SU-DHL-6 (cell line): Measurements from ENCODE around the gene KLF13.
"Not testable (repeated sequence)": the region's sequence is repeated elsewhere in the genome, so short reads cannot be mapped to it uniquely, and the experiment has no call there.

Experiments used
- H2AFZ ChIP-seq: fragments of 200-600 bp; sonication (generic); 2 replicates; pipeline ENCODE4 v1.6.1; 2014; ENCODE audit warnings: low read depth, mild to moderate bottlenecking, moderate library complexity, mixed read lengths, antibody characterized with exemption, low read length; ENCODE audit not compliant: severe bottlenecking
- H3F3A ChIP-seq: fragments of 200-600 bp; shearing (Covaris generic); 2 replicates; pipeline ENCODE4 v1.6.0; 2016; ENCODE audit warnings: antibody characterized with exemption, mild to moderate bottlenecking; ENCODE audit not compliant: insufficient read depth
- H3K27ac ChIP-seq: fragments of 200-600 bp; sonication (generic); 2 replicates; pipeline ENCODE4 v1.5.1; 2016; ENCODE audit warnings: low read depth, mild to moderate bottlenecking, low read length, moderate library complexity, mixed read lengths
- H3K27me3 ChIP-seq: fragments of 200-600 bp; sonication (generic), shearing (Covaris generic); 2 replicates; pipeline ENCODE4 v1.6.0; 2014; ENCODE audit warnings: mild to moderate bottlenecking, low read length
- H3K36me3 ChIP-seq: fragments of 200-600 bp; sonication (generic); 2 replicates; pipeline ENCODE4 v1.6.1; 2014; ENCODE audit warnings: mild to moderate bottlenecking, low read length, mixed read lengths
- H3K4me2 ChIP-seq: fragments of 300-600, 200-600 bp; shearing (Covaris generic), sonication (generic); 2 replicates; pipeline ENCODE4 v1.6.0; 2014; ENCODE audit warnings: low read length, low read depth, mild to moderate bottlenecking; ENCODE audit not compliant: poor library complexity, severe bottlenecking
- H3K4me3 ChIP-seq: fragments of 200-600 bp; sonication (generic); 2 replicates; pipeline ENCODE4 v1.5.1; 2014; ENCODE audit warnings: antibody characterized with exemption, low read length, mild to moderate bottlenecking, mixed read lengths; ENCODE audit not compliant: insufficient read depth, poor library complexity, severe bottlenecking
- H3K79me2 ChIP-seq: fragments of 200-600 bp; sonication (generic); 2 replicates; pipeline ENCODE4 v1.6.1; 2014; ENCODE audit warnings: mild to moderate bottlenecking, low read length, moderate library complexity; ENCODE audit not compliant: insufficient read depth
- H3K9ac ChIP-seq: fragments of 200-600 bp; sonication (generic); 2 replicates; pipeline ENCODE4 v1.7.0; 2014; ENCODE audit warnings: mild to moderate bottlenecking, low read length
- H3K9me2 ChIP-seq: fragments of 200-600 bp; sonication (generic); replicated peaks from 2 replicates; pipeline ENCODE4 v1.6.1; 2014; ENCODE audit warnings: low read length; ENCODE audit not compliant: insufficient read depth
- H3K9me3 ChIP-seq: fragments of 200-600 bp; sonication (generic); 2 replicates; pipeline ENCODE4 v1.6.1; 2014; ENCODE audit warnings: low read length, mixed read lengths; ENCODE audit not compliant: insufficient read depth
- H4K20me1 ChIP-seq: fragments of 200-600 bp; sonication (generic); 2 replicates; pipeline ENCODE4 v1.6.1; 2014; ENCODE audit warnings: low read depth, mild to moderate bottlenecking, antibody characterized with exemption, low read length, moderate library complexity, mixed read lengths
- CTCF ChIP-seq: fragments of 200-600 bp; sonication (generic); IDR thresholded peaks from one replicate; pipeline ENCODE4 v1.5.1; 2017; ENCODE audit warnings: antibody characterized with exemption, mild to moderate bottlenecking, low read length, moderate library complexity; ENCODE audit not compliant: insufficient read depth, poor library complexity, severe bottlenecking
- EZH2phosphoT487 ChIP-seq: fragments of 200-600 bp; sonication (generic), shearing (Covaris generic); conservative IDR thresholded peaks from 2 replicates; pipeline ENCODE4 v1.6.1; 2018; ENCODE audit warnings: mild to moderate bottlenecking, antibody characterized with exemption, low read length, moderate library complexity, mixed read lengths

Gene KLF13

GRCh38 chr15:31352339-31352751, 25.7 kb downstream of the KLF13 start:
- TF ChIP-seq CTCF (no peak), EZH2phosphoT487 (no peak)
- H2AFZ ChIP-seq = no peak overlapping the region
- no peaks in the 10 kb centered on the region for H3K9me2 ChIP-seq
- H3K9me3 ChIP-seq = no peaks in the 10 kb centered on the region
- no peaks in the 10 kb centered on the region for H3K27me3 ChIP-seq
- H3F3A ChIP-seq = no peaks in the 10 kb centered on the region
- H3K4me2 ChIP-seq = no peak overlapping the region
- no peaks in the 10 kb centered on the region for H3K36me3 ChIP-seq
- no peaks in the 10 kb centered on the region for H4K20me1 ChIP-seq
- H3K4me3 ChIP-seq = no peak overlapping the region
- no peak overlapping the region for H3K9ac ChIP-seq
- no peak overlapping the region for H3K27ac ChIP-seq
- H3K79me2 ChIP-seq = peaks cover 41% of the 10 kb centered on the region; the same call in 1 of the 2 replicates

GRCh38 chr15:31352911-31353811, 26.5 kb downstream of the KLF13 start:
- Histone ChIP-seq H4K20me1 (no peaks in the 10 kb centered on the region), H2AFZ (no peak overlapping the region), H3K9me2 (no peaks in the 10 kb centered on the region), H3K4me3 (no peak overlapping the region), H3K27me3 (no peaks in the 10 kb centered on the region), H3K4me2 (peak overlapping the region; percentile 18), H3K9me3 (no peaks in the 10 kb centered on the region), H3K79me2 (peaks cover 37% of the 10 kb centered on the region; the same call in 1 of the 2 replicates), H3K9ac (0 out of 2 replicates have a peak overlapping the region, but pooled peaks have one; percentile 11), H3K27ac (peak overlapping the region; percentile 34; the same call in 1 of the 2 replicates), H3F3A (no peaks in the 10 kb centered on the region), H3K36me3 (no peaks in the 10 kb centered on the region)
- no peak for TF ChIP-seq EZH2phosphoT487
- TF ChIP-seq CTCF = no peak

GRCh38 chr15:31353931-31354330, 27.3 kb downstream of the KLF13 start:
- peaks cover 37% of the 10 kb centered on the region; the same call in 1 of the 2 replicates for H3K79me2 ChIP-seq
- no peak overlapping the region for H3K4me2 ChIP-seq
- no peaks in the 10 kb centered on the region for H3K9me2 ChIP-seq
- no peaks in the 10 kb centered on the region for H3K36me3 ChIP-seq
- no peaks in the 10 kb centered on the region for H3F3A ChIP-seq
- H3K9me3 ChIP-seq = no peaks in the 10 kb centered on the region
- TF ChIP-seq EZH2phosphoT487 (no peak), CTCF (no peak)
- no peaks in the 10 kb centered on the region for H3K27me3 ChIP-seq
- H3K27ac ChIP-seq = no peak overlapping the region
- 0 out of 2 replicates have a peak overlapping the region, but pooled peaks have one; percentile 11 for H3K9ac ChIP-seq
- no peak overlapping the region for H2AFZ ChIP-seq
- H4K20me1 ChIP-seq = no peaks in the 10 kb centered on the region
- H3K4me3 ChIP-seq = no peak overlapping the region

GRCh38 chr15:31356097-31356496, 29.5 kb downstream of the KLF13 start:
- H2AFZ ChIP-seq, H3K9me3 ChIP-seq, H3K4me3 ChIP-seq, H3K27me3 ChIP-seq, H3K9me2 ChIP-seq, H3K9ac ChIP-seq, H3K4me2 ChIP-seq, H3K36me3 ChIP-seq, H3K27ac ChIP-seq, H3F3A ChIP-seq, H4K20me1 ChIP-seq: not testable (repeated sequence)
- H3K79me2 ChIP-seq = peaks cover 39% of the 10 kb centered on the region; the same call in 1 of the 2 replicates
